Stimulated activated memory B cell treated with anti-CD40 and anti-IgM and Interleukin-4, amounts not matched to agents 10 μg/mL and 1 μg/mL and 100 μg/mL, for 72 hours (primary cell): Measurements from ENCODE around the gene PTPMT1.
A peak's percentile ranks its signal among the peaks of the same experiment; 100 is the strongest.
"Not testable (repeated sequence)": the region's sequence is repeated elsewhere in the genome, so short reads cannot be mapped to it uniquely, and the experiment has no call there.

Experiments
- ATAC-seq: fragments of 150-1000 bp; cut with Tn5 transposase; 2 replicates; pipeline ENCODE4 v1.10.0; 2021
- H3K27ac Mint-ChIP-seq: one replicate; pipeline ENCODE4 v1.8.0; 2022; ENCODE audit warnings: mild to moderate bottlenecking, mixed read lengths
- H3K27me3 Mint-ChIP-seq: one replicate; pipeline ENCODE4 v1.8.0; 2022; ENCODE audit warnings: mixed read lengths
- H3K36me3 Mint-ChIP-seq: one replicate; pipeline ENCODE4 v1.8.0; 2022; ENCODE audit warnings: mixed read lengths
- H3K4me1 Mint-ChIP-seq: one replicate; pipeline ENCODE4 v1.8.0; 2022; ENCODE audit warnings: mixed read lengths
- H3K4me3 Mint-ChIP-seq: one replicate; pipeline ENCODE4 v1.8.0; 2022; ENCODE audit warnings: mild to moderate bottlenecking, moderate library complexity, mixed read lengths
- H3K9me3 Mint-ChIP-seq: one replicate; pipeline ENCODE4 v1.8.0; 2022; ENCODE audit warnings: mixed read lengths

Gene PTPMT1

GRCh38 chr11:47565340-47566148 is at the start of gene PTPMT1:
Gene PTPMT1, plus strand, starts transcription at chr11:47565599. Its CDS starts 24 bp downstream, at chr11:47565623.
- Mint-ChIP-seq H3K27me3 (no peaks in the 10 kb centered on the region), H3K4me1 (peaks cover 18% of the 10 kb centered on the region), H3K36me3 (no peaks in the 10 kb centered on the region), H3K27ac (peak within 1 kb of the TSS; percentile 93), H3K9me3 (no peaks in the 10 kb centered on the region), H3K4me3 (peak within 1 kb of the TSS; percentile 86)
- ATAC-seq, result peak; percentile 95

- no peak for ATAC-seq
- Mint-ChIP-seq H3K4me1 (peaks cover 86% of the 10 kb centered on the region), H3K27me3 (no peaks in the 10 kb centered on the region), H3K27ac (peak overlapping the region; percentile 93), H3K36me3 (peaks cover 7% of the 10 kb centered on the region), H3K4me3 (no peak overlapping the region), H3K9me3 (no peaks in the 10 kb centered on the region)
Observed at GRCh38 chr11:47516155-47516554, 49.2 kb upstream of the PTPMT1 start.

GRCh38 chr11:47516984-47517853 is 48.2 kb upstream of the PTPMT1 start:
- Mint-ChIP-seq H3K27me3 (no peaks in the 10 kb centered on the region), H3K4me1 (peaks cover 76% of the 10 kb centered on the region), H3K36me3 (peaks cover 7% of the 10 kb centered on the region), H3K27ac (peak overlapping the region; percentile 55), H3K4me3 (no peak overlapping the region), H3K9me3 (no peaks in the 10 kb centered on the region)
- no peak for ATAC-seq

- Mint-ChIP-seq H3K36me3 (peaks cover 7% of the 10 kb centered on the region), H3K9me3 (no peaks in the 10 kb centered on the region), H3K4me1 (peaks cover 71% of the 10 kb centered on the region), H3K27ac (peak overlapping the region; percentile 25), H3K27me3 (no peaks in the 10 kb centered on the region), H3K4me3 (peak overlapping the region; percentile 1)
- ATAC-seq, result no peak
Observed at GRCh38 chr11:47518212-47518964, 47.0 kb upstream of the PTPMT1 start.

GRCh38 chr11:47523490-47524225 is 41.7 kb upstream of the PTPMT1 start:
- H3K9me3 Mint-ChIP-seq, result no peaks in the 10 kb centered on the region
- H3K4me1 Mint-ChIP-seq, result peaks cover 56% of the 10 kb centered on the region
- H3K27ac Mint-ChIP-seq, result peak overlapping the region; percentile 70
- no peaks in the 10 kb centered on the region for H3K27me3 Mint-ChIP-seq
- H3K36me3 Mint-ChIP-seq, result peaks cover 13% of the 10 kb centered on the region
- ATAC-seq, result peak; percentile 86
- H3K4me3 Mint-ChIP-seq, result peak overlapping the region; percentile 35

- ATAC-seq, result peak; percentile 62
- Mint-ChIP-seq H3K9me3 (no peaks in the 10 kb centered on the region), H3K36me3 (peaks cover 15% of the 10 kb centered on the region), H3K4me1 (peaks cover 54% of the 10 kb centered on the region), H3K4me3 (peak overlapping the region; percentile 10), H3K27ac (peak overlapping the region; percentile 70), H3K27me3 (no peaks in the 10 kb centered on the region)
Observed at GRCh38 chr11:47524291-47524874, 41.0 kb upstream of the PTPMT1 start.

GRCh38 chr11:47526032-47526431 is 39.4 kb upstream of the PTPMT1 start:
- not testable (repeated sequence) for ATAC-seq, H3K9me3 Mint-ChIP-seq, H3K4me3 Mint-ChIP-seq, H3K27me3 Mint-ChIP-seq
- peak overlapping the region; percentile 78 for H3K27ac Mint-ChIP-seq
- H3K36me3 Mint-ChIP-seq, result peaks cover 16% of the 10 kb centered on the region
- H3K4me1 Mint-ChIP-seq, result peaks cover 61% of the 10 kb centered on the region

GRCh38 chr11:47527186-47527585 is 38.2 kb upstream of the PTPMT1 start:
- Mint-ChIP-seq H3K9me3 (no peaks in the 10 kb centered on the region), H3K36me3 (peaks cover 16% of the 10 kb centered on the region), H3K4me1 (peaks cover 67% of the 10 kb centered on the region), H3K4me3 (no peak overlapping the region), H3K27ac (no peak overlapping the region), H3K27me3 (no peaks in the 10 kb centered on the region)
- no peak for ATAC-seq

GRCh38 chr11:47529951-47530350 is 35.4 kb upstream of the PTPMT1 start:
- Mint-ChIP-seq H3K27ac (peak overlapping the region; percentile 23), H3K27me3 (no peaks in the 10 kb centered on the region), H3K4me1 (peaks cover 53% of the 10 kb centered on the region), H3K4me3 (no peak overlapping the region), H3K9me3 (no peaks in the 10 kb centered on the region), H3K36me3 (peaks cover 16% of the 10 kb centered on the region)
- no peak for ATAC-seq

- H3K4me3 Mint-ChIP-seq, H3K9me3 Mint-ChIP-seq, H3K27me3 Mint-ChIP-seq, ATAC-seq: not testable (repeated sequence)
- H3K4me1 Mint-ChIP-seq, result peaks cover 50% of the 10 kb centered on the region
- peaks cover 13% of the 10 kb centered on the region for H3K36me3 Mint-ChIP-seq
- H3K27ac Mint-ChIP-seq, result peak overlapping the region; percentile 23
Observed at GRCh38 chr11:47530721-47531120, 34.7 kb upstream of the PTPMT1 start.

- no peaks in the 10 kb centered on the region for H3K27me3 Mint-ChIP-seq
- H3K36me3 Mint-ChIP-seq, result peaks cover 15% of the 10 kb centered on the region
- H3K9me3 Mint-ChIP-seq, result no peaks in the 10 kb centered on the region
- no peak overlapping the region for H3K27ac Mint-ChIP-seq
- no peak overlapping the region for H3K4me3 Mint-ChIP-seq
- H3K4me1 Mint-ChIP-seq, result peaks cover 41% of the 10 kb centered on the region
- no peak for ATAC-seq
Observed at GRCh38 chr11:47531666-47532065, 33.7 kb upstream of the PTPMT1 start.

- Mint-ChIP-seq H3K4me1 (peaks cover 40% of the 10 kb centered on the region), H3K36me3 (peaks cover 15% of the 10 kb centered on the region), H3K27me3 (no peaks in the 10 kb centered on the region), H3K9me3 (no peaks in the 10 kb centered on the region), H3K27ac (no peak overlapping the region), H3K4me3 (no peak overlapping the region)
- no peak for ATAC-seq
Observed at GRCh38 chr11:47532597-47533213, 32.7 kb upstream of the PTPMT1 start.

GRCh38 chr11:47533690-47534151 is 31.7 kb upstream of the PTPMT1 start:
- Mint-ChIP-seq H3K4me3 (no peak overlapping the region), H3K36me3 (peaks cover 18% of the 10 kb centered on the region), H3K27me3 (no peaks in the 10 kb centered on the region), H3K4me1 (peaks cover 47% of the 10 kb centered on the region), H3K9me3 (no peaks in the 10 kb centered on the region), H3K27ac (no peak overlapping the region)
- ATAC-seq, result no peak
